ENCODE data around the gene SPDYE1.
A peak's percentile ranks its signal among the peaks of the same experiment; 100 is the strongest.
"Not testable (repeated sequence)": the region's sequence is repeated elsewhere in the genome, so short reads cannot be mapped to it uniquely, and the experiment has no call there.

Gene SPDYE1

GRCh38 chr7:43997532-43997931 is at the start of gene SPDYE1:
TSS of gene SPDYE1 (plus strand) at chr7:43997897. CDS start at chr7:43999950, 2,053 bp downstream.
- not testable (repeated sequence) for DNase-seq

- no peak for DNase-seq
These were observed 45.7 kb upstream of the SPDYE1 start for GRCh38 chr7:43952028-43952427.

- no peak for DNase-seq
These were observed 44.6 kb upstream of the SPDYE1 start for GRCh38 chr7:43953071-43953470.

GRCh38 chr7:43954524-43955228 is 43.0 kb upstream of the SPDYE1 start:
- no peak for DNase-seq

- DNase-seq: no peak
These were observed 41.7 kb upstream of the SPDYE1 start for GRCh38 chr7:43956027-43956426.

- no peak for DNase-seq
These were observed 36.8 kb upstream of the SPDYE1 start for GRCh38 chr7:43960933-43961332.

- not testable (repeated sequence) for DNase-seq
These were observed 31.3 kb upstream of the SPDYE1 start for GRCh38 chr7:43966392-43966791.

- not testable (repeated sequence) for DNase-seq
These were observed 29.3 kb upstream of the SPDYE1 start for GRCh38 chr7:43968172-43969040.

GRCh38 chr7:43969586-43969985 is 28.1 kb upstream of the SPDYE1 start:
- not testable (repeated sequence) for DNase-seq

- not testable (repeated sequence) for DNase-seq
These were observed 27.0 kb upstream of the SPDYE1 start for GRCh38 chr7:43970698-43971097.

GRCh38 chr7:43974033-43974573 is 23.6 kb upstream of the SPDYE1 start:
- DNase-seq: not testable (repeated sequence)

- DNase-seq: not testable (repeated sequence)
These were observed 22.8 kb upstream of the SPDYE1 start for GRCh38 chr7:43974725-43975482.

GRCh38 chr7:43977525-43977924 is 20.2 kb upstream of the SPDYE1 start:
- DNase-seq: no peak

GRCh38 chr7:43978102-43978501 is 19.6 kb upstream of the SPDYE1 start:
- not testable (repeated sequence) for DNase-seq

- DNase-seq: not testable (repeated sequence)
These were observed 14.8 kb upstream of the SPDYE1 start for GRCh38 chr7:43982848-43983247.

GRCh38 chr7:43983736-43984135 is 14.0 kb upstream of the SPDYE1 start:
- not testable (repeated sequence) for DNase-seq

- peak; percentile 89 for DNase-seq
These were observed 11.5 kb upstream of the SPDYE1 start for GRCh38 chr7:43985904-43986864.

GRCh38 chr7:43987476-43987875 is 10.2 kb upstream of the SPDYE1 start:
- DNase-seq: not testable (repeated sequence)

- not testable (repeated sequence) for DNase-seq
These were observed 7.6 kb upstream of the SPDYE1 start for GRCh38 chr7:43990011-43990585.

- DNase-seq: not testable (repeated sequence)
These were observed 6.9 kb upstream of the SPDYE1 start for GRCh38 chr7:43990829-43991228.

GRCh38 chr7:43992896-43993295 is 4.8 kb upstream of the SPDYE1 start:
- not testable (repeated sequence) for DNase-seq

Measured in activated CD4-positive, CD25-positive, alpha-beta regulatory T cell treated with anti-CD3 and anti-CD28 coated beads, Interleukin-2, amount 50 U/mL, for 72 hours (primary cell).